ENCODE measurements around the gene UBE2K.
"Not testable (repeated sequence)": the region's sequence is repeated elsewhere in the genome, so short reads cannot be mapped to it uniquely, and the experiment has no call there.

UBE2K gene

GRCh38 chr4:39698424-39699009, 581 bp downstream of the UBE2K start:
- DNase-seq (ENCODE audit: low read depth) = peak; percentile 32
- TF ChIP-seq CTCF (conservative IDR thresholded peaks at IDR 0.05; ENCODE audit: control insufficient read depth, insufficient read depth, low read depth, low read length) = no peak
- H3K4me3 ChIP-seq (ENCODE audit: control insufficient read depth, low read depth, low read length) = peak overlapping the region; percentile 77

- peak; percentile 71 for DNase-seq (ENCODE audit: low read depth)
- TF ChIP-seq CTCF (conservative IDR thresholded peaks at IDR 0.05; ENCODE audit: control insufficient read depth, insufficient read depth, low read depth, low read length) = no peak
Measured at GRCh38 chr4:39699687-39700409, 1.9 kb downstream of the UBE2K start.

GRCh38 chr4:39700554-39700953, 2.6 kb downstream of the UBE2K start:
- peak overlapping the region; percentile 77 for H3K4me3 ChIP-seq (ENCODE audit: control insufficient read depth, low read depth, low read length)
- no peak for DNase-seq (ENCODE audit: low read depth)

More at GRCh38 chr4:39699687-39700409, 1.9 kb downstream of the UBE2K start:
- peak overlapping the region; percentile 77 for H3K4me3 ChIP-seq (ENCODE audit: control insufficient read depth, low read depth, low read length)

GRCh38 chr4:39702716-39703115, 4.8 kb downstream of the UBE2K start:
- DNase-seq (ENCODE audit: low read depth) = no peak
- TF ChIP-seq CTCF (conservative IDR thresholded peaks at IDR 0.05; ENCODE audit: control insufficient read depth, insufficient read depth, low read depth, low read length) = no peak
- H3K4me3 ChIP-seq (ENCODE audit: control insufficient read depth, low read depth, low read length) = no peak overlapping the region

More at GRCh38 chr4:39700554-39700953, 2.6 kb downstream of the UBE2K start:
- no peak for TF ChIP-seq CTCF (conservative IDR thresholded peaks at IDR 0.05; ENCODE audit: control insufficient read depth, insufficient read depth, low read depth, low read length)

DNA sequence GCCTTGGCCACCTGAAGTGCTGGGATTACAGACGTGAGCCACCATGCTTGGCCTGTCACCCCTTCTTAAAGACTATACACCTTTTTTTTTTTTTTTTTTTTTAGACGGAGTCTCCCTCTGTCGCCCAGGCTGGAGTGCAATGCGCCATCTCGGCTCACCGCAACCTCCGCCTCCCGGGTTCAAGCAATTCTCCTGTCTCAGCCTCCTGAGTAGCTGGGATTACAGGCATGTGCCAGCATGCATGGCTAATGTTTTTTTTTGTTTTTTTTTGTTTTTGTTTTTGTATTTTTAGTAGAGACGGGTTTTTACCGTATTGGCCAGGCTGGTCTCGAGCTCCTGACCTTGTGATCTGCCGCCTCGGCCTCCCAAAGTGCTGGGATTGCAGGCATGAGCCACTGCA, 6.9 kb downstream of the UBE2K start:
- not testable (repeated sequence) for DNase-seq (ENCODE audit: low read depth)

GRCh38 chr4:39706334-39706733, 8.4 kb downstream of the UBE2K start:
- peak; percentile 87 for DNase-seq (ENCODE audit: low read depth)
- no peak for TF ChIP-seq CTCF (conservative IDR thresholded peaks at IDR 0.05; ENCODE audit: control insufficient read depth, insufficient read depth, low read depth, low read length)
- no peak overlapping the region for H3K4me3 ChIP-seq (ENCODE audit: control insufficient read depth, low read depth, low read length)

More for the DNA sequence above, 6.9 kb downstream of the UBE2K start:
- H3K4me3 ChIP-seq (ENCODE audit: control insufficient read depth, low read depth, low read length) = not testable (repeated sequence)

- TF ChIP-seq CTCF (conservative IDR thresholded peaks at IDR 0.05; ENCODE audit: control insufficient read depth, insufficient read depth, low read depth, low read length) = no peak
- no peak for DNase-seq (ENCODE audit: low read depth)
Measured at GRCh38 chr4:39706741-39707511, 9.0 kb downstream of the UBE2K start.

More at GRCh38 chr4:39706741-39707511, 9.0 kb downstream of the UBE2K start:
- no peak overlapping the region for H3K4me3 ChIP-seq (ENCODE audit: control insufficient read depth, low read depth, low read length)

All from fibroblast of mammary gland (primary cell).